Measurements from ENCODE around the gene CA6.

The CA6 gene

GRCh38 chr1:9008236-9008635 is 62.6 kb downstream of the CA6 start (continued):
- TF ChIP-seq TSHZ2 (CRISPR knock-in tag; IDR thresholded peaks at IDR 0.05) (no peak), ZC3H10 (CRISPR knock-in tag; IDR thresholded peaks at IDR 0.05) (no peak), BACH2 (CRISPR knock-in tag; IDR thresholded peaks at IDR 0.05; ENCODE audit: borderline replicate concordance) (no peak), PPARA (CRISPR knock-in tag; IDR thresholded peaks at IDR 0.05; ENCODE audit: borderline replicate concordance) (no peak)

- ATAC-seq: no peak; the same call in 2 of the 3 replicates
- no peak for TF ChIP-seq CSDC2 (CRISPR knock-in tag; IDR thresholded peaks at IDR 0.05)
- no peak for TF ChIP-seq ZFP30 (CRISPR knock-in tag; IDR thresholded peaks at IDR 0.05)
- TF ChIP-seq ISL1 (CRISPR knock-in tag; IDR thresholded peaks at IDR 0.05): no peak
- TF ChIP-seq PPARA (CRISPR knock-in tag; IDR thresholded peaks at IDR 0.05; ENCODE audit: borderline replicate concordance): no peak
- no peak for TF ChIP-seq CREB5 (CRISPR knock-in tag; IDR thresholded peaks at IDR 0.05; ENCODE audit: low read depth)
- no peak for TF ChIP-seq ZNF70 (CRISPR knock-in tag; IDR thresholded peaks at IDR 0.05)
- TF ChIP-seq ZNF565 (CRISPR knock-in tag; conservative IDR thresholded peaks at IDR 0.05; ENCODE audit: low read depth): no peak
- no peak for TF ChIP-seq RARB (CRISPR knock-in tag; IDR thresholded peaks at IDR 0.05)
- TF ChIP-seq ZFP3 (CRISPR knock-in tag; IDR thresholded peaks at IDR 0.05): no peak
- no peak for TF ChIP-seq ZC3H10 (CRISPR knock-in tag; IDR thresholded peaks at IDR 0.05)
- no peak for TF ChIP-seq BACH2 (CRISPR knock-in tag; IDR thresholded peaks at IDR 0.05; ENCODE audit: borderline replicate concordance)
- TF ChIP-seq TSHZ2 (CRISPR knock-in tag; IDR thresholded peaks at IDR 0.05): no peak
- TF ChIP-seq ESRRG (CRISPR knock-in tag; IDR thresholded peaks at IDR 0.05): no peak
- TF ChIP-seq TOX (CRISPR knock-in tag; IDR thresholded peaks at IDR 0.05; ENCODE audit: borderline replicate concordance): no peak
- no peak for TF ChIP-seq CSRNP3 (CRISPR knock-in tag; IDR thresholded peaks at IDR 0.05)
Measured at GRCh38 chr1:9009438-9010370, 64.0 kb downstream of the CA6 start.

- no peak for TF ChIP-seq CREB5 (CRISPR knock-in tag; IDR thresholded peaks at IDR 0.05; ENCODE audit: low read depth)
- TF ChIP-seq TCF4 (CRISPR knock-in tag; IDR thresholded peaks at IDR 0.05; ENCODE audit: borderline replicate concordance): no peak
- TF ChIP-seq RARB (CRISPR knock-in tag; IDR thresholded peaks at IDR 0.05): no peak
- TF ChIP-seq CSRNP3 (CRISPR knock-in tag; IDR thresholded peaks at IDR 0.05): no peak
- TF ChIP-seq SNAI2 (CRISPR knock-in tag; IDR thresholded peaks at IDR 0.05): no peak
- no peak for TF ChIP-seq ZNF8 (CRISPR knock-in tag; IDR thresholded peaks at IDR 0.05)
- no peak for TF ChIP-seq ZC3H10 (CRISPR knock-in tag; IDR thresholded peaks at IDR 0.05)
- TF ChIP-seq POU6F1 (CRISPR knock-in tag; IDR thresholded peaks at IDR 0.05; ENCODE audit: borderline replicate concordance, low read depth): no peak
- no peak for ATAC-seq
Measured at GRCh38 chr1:9010781-9011323, 65.2 kb downstream of the CA6 start.

Data from SK-N-SH treated with all-trans-retinoic acid at 6 μM for 48 hours (cell line).